ENCODE measurements around the gene LY9. TPM values are rescaled to one million over a fixed set of nuclear protein-coding genes. Genes with fewer than 3 reads are reported as not detected.
"Not testable (repeated sequence)": the region's sequence is repeated elsewhere in the genome, so short reads cannot be mapped to it uniquely, and the experiment has no call there.

The LY9 gene
- polyA plus RNA-seq, 1 donor: 0.34 TPM

- DNase-seq: no peak
These were observed 70.2 kb downstream of the LY9 start for GRCh38 chr1:160866001-160866694.

- no peak for DNase-seq
These were observed 70.8 kb downstream of the LY9 start for GRCh38 chr1:160866695-160867260.

- not testable (repeated sequence) for DNase-seq
These were observed 71.7 kb downstream of the LY9 start for GRCh38 chr1:160867651-160868050.

- no peak for DNase-seq
These were observed 72.2 kb downstream of the LY9 start for GRCh38 chr1:160868141-160868540.

GRCh38 chr1:160874935-160875334 is 79.0 kb downstream of the LY9 start:
- DNase-seq: no peak

GRCh38 chr1:160875591-160875990 is 79.6 kb downstream of the LY9 start:
- not testable (repeated sequence) for DNase-seq

- no peak for DNase-seq
These were observed 80.3 kb downstream of the LY9 start for GRCh38 chr1:160876311-160876710.

GRCh38 chr1:160877221-160877620 is 81.2 kb downstream of the LY9 start:
- no peak for DNase-seq

Other genes with a start within 250 kb of the LY9 start
- gene CD84, start 216.7 kb upstream of the LY9 start, polyA plus RNA-seq (ENCODE audit: insufficient read length): 3.2 TPM
- gene SLAMF1, start 149.1 kb upstream of the LY9 start, polyA plus RNA-seq (ENCODE audit: insufficient read length): not detected
- 2.1 TPM for gene CD48, start 84.4 kb upstream of the LY9 start, polyA plus RNA-seq (ENCODE audit: insufficient read length)
- gene SLAMF7, start 56.9 kb upstream of the LY9 start, polyA plus RNA-seq (ENCODE audit: insufficient read length): 0.71 TPM
- gene CD244, start 66.7 kb downstream of the LY9 start, polyA plus RNA-seq (ENCODE audit: insufficient read length): 0.14 TPM
- gene ITLN1, start 89.0 kb downstream of the LY9 start, polyA plus RNA-seq (ENCODE audit: insufficient read length): not detected
- gene ITLN2, start 158.6 kb downstream of the LY9 start, polyA plus RNA-seq (ENCODE audit: insufficient read length): not detected
- 12.4 TPM for gene F11R, start 225.0 kb downstream of the LY9 start, polyA plus RNA-seq (ENCODE audit: insufficient read length)
- 30.0 TPM for gene TSTD1, start 242.8 kb downstream of the LY9 start, polyA plus RNA-seq (ENCODE audit: insufficient read length)
- 34.8 TPM for gene USF1, start 249.8 kb downstream of the LY9 start, polyA plus RNA-seq (ENCODE audit: insufficient read length)